GM12878 (cell line): Measurements from ENCODE around the gene TSHR. TPM values are rescaled to one million over a fixed set of nuclear protein-coding genes. Genes with fewer than 3 reads are reported as not detected.

Experiments used
- ATAC-seq: fragments of 200-7000 bp; cut with Tn5 transposase; 3 replicates; pipeline ENCODE4 v1.9.1; 2020; ENCODE audit warnings: mild to moderate bottlenecking, moderate library complexity
- BruUV-seq: library from RNA; stranded (reverse); fragments of 400-500 nt; replicated peaks from 2 replicates; lab custom pipeline; 2021; lab: Mats Ljungman, UMichigan
- CTCF ChIA-PET: fragments of 300-600 bp; sonication (Branson Sonifier 250); formaldehyde crosslinking; extraction: SDS; loops from one replicate; lab custom pipeline; 2021; ENCODE audit warnings: inconsistent platforms; lab: Yijun Ruan, JAX
- POLR2A ChIA-PET: fragments of 350-600 bp; formaldehyde crosslinking; extraction: SDS; loops from one replicate; lab custom pipeline; 2021; ENCODE audit warnings: inconsistent platforms; lab: Charles Lee
- RAD21 ChIA-PET: fragments of 300-600 bp; sonication (Branson Sonifier 250); formaldehyde crosslinking; loops from one replicate; lab custom pipeline; 2023; ENCODE audit warnings: antibody characterized with exemption; ENCODE audit not compliant: unreplicated experiment; lab: Charles Lee
- SMC1A ChIA-PET: fragments of 300-600 bp; sonication (Branson Sonifier 250); formaldehyde crosslinking; loops from one replicate; lab custom pipeline; 2023; ENCODE audit not compliant: unreplicated experiment, uncharacterized antibody; lab: Charles Lee
- DNase-seq: peaks from one replicate; pipeline ENCODE4 v3.0.0-alpha.2; 2011; ENCODE audit warnings: low read depth, low spot score
- FAIRE-seq: peaks from 3 replicates; lab custom pipeline; 2011; peaks lifted over from hg19 to GRCh38; lab: Jason Lieb, UNC
- H2AFZ ChIP-seq: 2 replicates; pipeline ENCODE4 v1.6.0; 2011; ENCODE audit warnings: low read depth, low read length, control low read depth; ENCODE audit not compliant: control insufficient read depth
- H3K27ac ChIP-seq: 2 replicates; pipeline ENCODE4 v1.5.1; 2011; ENCODE audit warnings: control low read depth; ENCODE audit not compliant: control insufficient read depth, insufficient read depth
- H3K27me3 ChIP-seq, 2 experiments: replicated peaks in 1 of 2; 2 replicates each; pipeline versions ENCODE4 v1.6.0 to v1.6.1; 2011; ENCODE audit warnings: low read length in 1 of 2; ENCODE audit not compliant: control insufficient read depth in 2 of 2, insufficient read depth in 2 of 2
- H3K36me3 ChIP-seq, 2 experiments: 2 replicates each; pipeline ENCODE4 v1.5.1; 2011; ENCODE audit warnings: low read length in 1 of 2; ENCODE audit not compliant: control insufficient read depth in 2 of 2, insufficient read depth in 2 of 2
- H3K4me1 ChIP-seq: 2 replicates; pipeline ENCODE4 v1.6.1; 2011; ENCODE audit warnings: mild to moderate bottlenecking, low read length, moderate library complexity, mixed read lengths; ENCODE audit not compliant: control insufficient read depth, insufficient read depth
- H3K4me2 ChIP-seq: 2 replicates; pipeline ENCODE4 v1.6.0; 2011; ENCODE audit warnings: control low read depth; ENCODE audit not compliant: control insufficient read depth, insufficient read depth
- H3K4me3 ChIP-seq: fragments of 200-600 bp; sonication (generic); 2 replicates; pipeline ENCODE4 v1.5.1; 2016
- H3K79me2 ChIP-seq: 2 replicates; pipeline ENCODE4 v1.6.0; 2011; ENCODE audit warnings: low read length; ENCODE audit not compliant: control insufficient read depth, insufficient read depth
- H3K9ac ChIP-seq: 2 replicates; pipeline ENCODE4 v1.8.0; 2011; ENCODE audit warnings: low read length, control low read depth, mixed read lengths; ENCODE audit not compliant: control insufficient read depth, insufficient read depth
- H3K9me3 ChIP-seq: replicated peaks from 3 replicates; pipeline ENCODE4 v1.5.1; 2011; ENCODE audit warnings: mild to moderate bottlenecking, low read length; ENCODE audit not compliant: control insufficient read depth, insufficient read depth
- H4K20me1 ChIP-seq: 2 replicates; pipeline ENCODE4 v1.6.0; 2011; ENCODE audit not compliant: control insufficient read depth, insufficient read depth
- BCLAF1 ChIP-seq: fragments of 450-650 bp; IDR thresholded peaks from 2 replicates; pipeline ENCODE4 v1.6.1; 2017; ENCODE audit warnings: antibody characterized with exemption, mild to moderate bottlenecking, moderate library complexity
- E2F4 ChIP-seq: IDR thresholded peaks from 2 replicates; pipeline ENCODE4 v1.6.1; 2012; ENCODE audit warnings: low read depth, low read length, improper control_type of control experiment
- E2F8 ChIP-seq: fragments of 450-650 bp; IDR thresholded peaks from 2 replicates; pipeline ENCODE4 v1.6.1; 2018; ENCODE audit warnings: mild to moderate bottlenecking, low read depth, moderate library complexity; ENCODE audit not compliant: partially characterized antibody
- IRF3 ChIP-seq: fragments of 450-650 bp; IDR thresholded peaks from 2 replicates; pipeline ENCODE4 v1.6.1; 2014; ENCODE audit warnings: mild to moderate bottlenecking
- MLLT1 ChIP-seq: fragments of 450-650 bp; IDR thresholded peaks from 2 replicates; pipeline ENCODE4 v1.6.1; 2016; ENCODE audit warnings: mild to moderate bottlenecking
- NBN ChIP-seq: fragments of 450-650 bp; IDR thresholded peaks from 2 replicates; pipeline ENCODE4 v1.6.1; 2016
- NFYB ChIP-seq: IDR thresholded peaks from 2 replicates; pipeline ENCODE4 v1.6.1; 2011; ENCODE audit warnings: low read depth, mild to moderate bottlenecking, low read length, improper control_type of control experiment, moderate library complexity; ENCODE audit not compliant: insufficient read depth
- SIN3A ChIP-seq: IDR thresholded peaks from 2 replicates; pipeline ENCODE4 v1.6.1; 2012; ENCODE audit warnings: low read depth, low read length, improper control_type of control experiment
- SREBF1 ChIP-seq: IDR thresholded peaks from 2 replicates; pipeline ENCODE4 v1.6.1; 2012; ENCODE audit warnings: mild to moderate bottlenecking, low read length
- WGBS: methylation state at CpG from one replicate; pipeline ENCODE4 v1.1.6; 2016; ENCODE audit warnings: low lambda C conversion rate; ENCODE audit not compliant: insufficient replicate concordance, insufficient coverage; ENCODE audit errors: missing lambda C conversion rate; 5-methylcytosine and 5-hydroxymethylcytosine counted together
- in situ Hi-C: fragments of 300-500 bp; cut with MboI; formaldehyde crosslinking; loops from 9 replicates; pipeline ENCODE4 v1.14.3; 2018; ENCODE audit warnings: mixed read lengths
- intact Hi-C: fragments of 100-400 bp; cut with micrococcal nuclease; formaldehyde crosslinking; loops from one replicate; pipeline ENCODE4 v1.14.2; 2022; ENCODE audit not compliant: unreplicated experiment
- polyA plus RNA-seq, 11 experiments: library from polyadenylated mRNA; depleted of rRNA in 4 of 11; unstranded in 6 of 11; stranded (reverse) in 5 of 11; fragments of >200 nt; fragmentation: Nextera tagmentation in 4 of 11; fragmentation: Illumina TruSeq in 1 of 11; extraction: Ambion mirVana in 4 of 11; extraction: Trizol in 1 of 11; gene quantifications; 1 replicate in 1 of 11; 2 replicates in 10 of 11; pipeline versions ENCODE4 v1.2.1 to v1.2.3, GENCODE V29; 2011 to 2016; ENCODE audit warnings: inconsistent platforms in 2 of 11, missing spikeins in 2 of 11, low read depth in 1 of 11
- total RNA-seq, 4 experiments: library from RNA; depleted of rRNA in 3 of 4; stranded (reverse); fragments of >200 nt in 3 of 4; fragmentation: Illumina TruSeq in 1 of 4; extraction: Trizol in 1 of 4; gene quantifications; 2 replicates each; pipeline versions ENCODE4 v1.2.1 to v1.2.3, GENCODE V29; 2013 to 2021
- TF ChIP-seq, protein P1 (sequence below): IDR thresholded peaks from 2 replicates; pipeline ENCODE4 v1.6.1; 2011; ENCODE audit warnings: borderline replicate concordance, low read depth, mild to moderate bottlenecking, moderate library complexity, low read length; ENCODE audit not compliant: insufficient read depth, poor library complexity, severe bottlenecking

TSHR gene
- total and polyA plus RNA-seq, 10 of the 15 experiments (the other 5 are each of a cell fraction or from before 2014, with no cell fraction given): 0.06 to 0.31 TPM; not detected in 8

- H3K4me2 ChIP-seq: no peak overlapping the region
- no TSS peak for BruUV-seq
- in situ Hi-C loops: no loop called here
- H3K27me3 ChIP-seq: no peaks in the 10 kb centered on the region
- SMC1A ChIA-PET: interaction anchor here (1.2 to 2.2 kb wide), 3 partner anchors 8 to 44 kb away, joined by 3 to 5 read pairs (median 4); no protein-coding TSS in a partner anchor
- CTCF ChIA-PET: no interaction called here
- H3K27ac ChIP-seq: no peak overlapping the region
- H3K4me3 ChIP-seq: no peak overlapping the region
- no peaks in the 10 kb centered on the region for H3K4me1 ChIP-seq
- H3K9ac ChIP-seq: no peak overlapping the region
- 99% methylated on average over 4 of the region's 4 CpGs for WGBS
- no peaks in the 10 kb centered on the region for H3K36me3 ChIP-seq
- intact Hi-C loops: no loop called here
- RAD21 ChIA-PET: no interaction called here
- no peaks in the 10 kb centered on the region for H4K20me1 ChIP-seq
- H3K79me2 ChIP-seq: no peaks in the 10 kb centered on the region
- no peak overlapping the region for H2AFZ ChIP-seq
- POLR2A ChIA-PET: no interaction called here
- ATAC-seq (no peak), FAIRE-seq (no peak), DNase-seq (no peak)
- H3K9me3 ChIP-seq: no peaks in the 10 kb centered on the region
- no peak for TF ChIP-seq E2F8
- no peak for TF ChIP-seq BCLAF1
- TF ChIP-seq SIN3A: no peak
- no peak for TF ChIP-seq IRF3
- no peak for TF ChIP-seq MLLT1
- TF ChIP-seq, protein P1, sequence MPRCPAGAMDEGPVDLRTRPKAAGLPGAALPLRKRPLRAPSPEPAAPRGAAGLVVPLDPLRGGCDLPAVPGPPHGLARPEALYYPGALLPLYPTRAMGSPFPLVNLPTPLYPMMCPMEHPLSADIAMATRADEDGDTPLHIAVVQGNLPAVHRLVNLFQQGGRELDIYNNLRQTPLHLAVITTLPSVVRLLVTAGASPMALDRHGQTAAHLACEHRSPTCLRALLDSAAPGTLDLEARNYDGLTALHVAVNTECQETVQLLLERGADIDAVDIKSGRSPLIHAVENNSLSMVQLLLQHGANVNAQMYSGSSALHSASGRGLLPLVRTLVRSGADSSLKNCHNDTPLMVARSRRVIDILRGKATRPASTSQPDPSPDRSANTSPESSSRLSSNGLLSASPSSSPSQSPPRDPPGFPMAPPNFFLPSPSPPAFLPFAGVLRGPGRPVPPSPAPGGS: no peak
- TF ChIP-seq NBN: no peak
- no peak for TF ChIP-seq NFYB
- TF ChIP-seq E2F4: no peak
- TF ChIP-seq SREBF1: no peak
These were observed 48.5 kb upstream of the TSHR start for GRCh38 chr14:80906946-80907345.
